A673 (cell line): Measurements from ENCODE around the gene EXOC2.

ENCODE experiments used
- CTCF ChIP-seq: fragments of 300-800, 200-600 bp; sonication (generic); conservative IDR thresholded peaks from 2 replicates; pipeline ENCODE4 v1.5.1; 2017; ENCODE audit warnings: low read depth, mild to moderate bottlenecking, antibody characterized with exemption, low read length, moderate library complexity, mixed read lengths
- EZH2 ChIP-seq: fragments of 200-600 bp; sonication (generic); IDR thresholded peaks from 2 replicates; pipeline ENCODE4 v1.6.1; 2017; ENCODE audit warnings: borderline replicate concordance, low read depth, mild to moderate bottlenecking, mixed read lengths, antibody characterized with exemption, low read length; ENCODE audit not compliant: poor library complexity, severe bottlenecking

- no peak for TF ChIP-seq CTCF
- no peak for TF ChIP-seq EZH2
Measured at GRCh38 chr6:444653-445275, 248.2 kb downstream of the EXOC2 start.
